ENCODE data around the gene PGAP2.

DNA sequence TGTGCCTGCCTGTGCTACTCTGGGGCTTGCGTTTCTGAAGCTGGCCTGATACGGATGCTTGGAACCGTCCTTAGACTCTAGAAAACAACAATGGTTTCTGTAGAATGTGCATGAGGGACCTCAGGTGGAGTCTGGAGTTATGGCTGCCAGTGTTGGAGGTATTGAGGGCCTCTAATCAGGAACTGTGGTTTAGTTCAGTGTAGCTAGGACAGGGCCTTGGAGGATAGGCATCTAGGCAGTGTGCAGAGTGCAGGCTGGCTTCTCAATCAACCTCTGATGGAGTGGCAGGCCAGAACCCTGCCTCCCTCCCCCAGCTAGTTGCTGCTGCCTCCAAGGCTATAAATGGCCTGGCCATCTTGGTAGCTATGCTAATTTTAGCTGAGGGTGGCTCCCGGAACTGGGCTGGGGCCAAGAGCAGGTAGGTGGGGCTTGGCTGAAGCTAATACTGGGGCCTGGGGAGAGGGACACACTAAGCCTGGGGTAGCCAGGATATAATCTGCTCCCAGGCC lies 51.1 kb downstream of the PGAP2 start:
- TF ChIP-seq, protein P1, sequence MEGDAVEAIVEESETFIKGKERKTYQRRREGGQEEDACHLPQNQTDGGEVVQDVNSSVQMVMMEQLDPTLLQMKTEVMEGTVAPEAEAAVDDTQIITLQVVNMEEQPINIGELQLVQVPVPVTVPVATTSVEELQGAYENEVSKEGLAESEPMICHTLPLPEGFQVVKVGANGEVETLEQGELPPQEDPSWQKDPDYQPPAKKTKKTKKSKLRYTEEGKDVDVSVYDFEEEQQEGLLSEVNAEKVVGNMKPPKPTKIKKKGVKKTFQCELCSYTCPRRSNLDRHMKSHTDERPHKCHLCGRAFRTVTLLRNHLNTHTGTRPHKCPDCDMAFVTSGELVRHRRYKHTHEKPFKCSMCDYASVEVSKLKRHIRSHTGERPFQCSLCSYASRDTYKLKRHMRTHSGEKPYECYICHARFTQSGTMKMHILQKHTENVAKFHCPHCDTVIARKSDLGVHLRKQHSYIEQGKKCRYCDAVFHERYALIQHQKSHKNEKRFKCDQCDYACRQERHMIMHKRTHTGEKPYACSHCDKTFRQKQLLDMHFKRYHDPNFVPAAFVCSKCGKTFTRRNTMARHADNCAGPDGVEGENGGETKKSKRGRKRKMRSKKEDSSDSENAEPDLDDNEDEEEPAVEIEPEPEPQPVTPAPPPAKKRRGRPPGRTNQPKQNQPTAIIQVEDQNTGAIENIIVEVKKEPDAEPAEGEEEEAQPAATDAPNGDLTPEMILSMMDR (IDR thresholded peaks at IDR 0.05): no peak
- TF ChIP-seq POLR2A (IDR thresholded peaks at IDR 0.05): no peak

All from lower leg skin (tissue), 3 donors.